ENCODE data around the gene MNAT1. TPM values are rescaled to one million over a fixed set of nuclear protein-coding genes. Genes with fewer than 3 reads are reported as not detected.

Gene MNAT1
- polyA plus RNA-seq, 1 of the 3 experiments (the other 2 are of a cell fraction) = 38.9 TPM

- H3F3A ChIP-seq (replicated peaks; ENCODE audit: insufficient read depth) = peaks cover 20% of the 10 kb centered on the region
- H3K4me2 ChIP-seq = peak within 1 kb of the TSS; percentile 96
- H3K4me1 ChIP-seq (ENCODE audit: control insufficient read depth in 1 of 2, insufficient read depth in 2 of 2, low read depth in 1 of 2, low read length in 1 of 2) = peaks cover 8 to 15% of the 10 kb centered on the region in 2 experiments; a peak in 3 of 4 replicates
- H3K9me2 ChIP-seq = no peaks in the 10 kb centered on the region
- H3K4me3 ChIP-seq (ENCODE audit: low read depth in 2 of 2, low read length in 1 of 2) = peak within 1 kb of the TSS; percentile 82 to 95
- no peaks in the 10 kb centered on the region for H3K9me3 ChIP-seq
- POLR2A ChIA-PET = no interaction called here
- peaks cover 18% of the 10 kb centered on the region; the same call in 1 of the 2 replicates for H4K20me1 ChIP-seq (ENCODE audit: insufficient read depth)
- peaks cover 48% of the 10 kb centered on the region for H3K79me2 ChIP-seq (ENCODE audit: insufficient read depth)
- H2AFZ ChIP-seq (ENCODE audit: low read depth) = peak within 1 kb of the TSS; percentile 79; the same call in 1 of the 2 replicates
- no peaks in the 10 kb centered on the region for H3K27me3 ChIP-seq (ENCODE audit: insufficient read depth)
- peak within 1 kb of the TSS; percentile 89 for H3K9ac ChIP-seq
- CTCF ChIA-PET = interaction anchor here (1.0 kb wide), 1 partner anchor 99 kb away, joined by 3 read pairs; no protein-coding TSS in a partner anchor
- H3K27ac ChIP-seq (ENCODE audit: low read depth in 2 of 2, low read length in 1 of 2) = peak within 1 kb of the TSS; percentile 43 to 89
- peaks cover 10 to 11% of the 10 kb centered on the region in 2 experiments for H3K36me3 ChIP-seq (replicated peaks in 1 of 2; ENCODE audit: control insufficient read depth in 1 of 2, insufficient read depth in 2 of 2, low read length in 1 of 2)
- 1% methylated on average over 29 of the region's 36 CpGs for WGBS (ENCODE audit: low lambda C conversion rate)
- peak; percentile 76 for DNase-seq
- TF ChIP-seq GATA2 (CRISPR knock-in tag; IDR thresholded peaks at IDR 0.05) = no peak
- TF ChIP-seq YY1 (IDR thresholded peaks at IDR 0.05; ENCODE audit: low read depth) = no peak
- TF ChIP-seq RAD21 (IDR thresholded peaks at IDR 0.05; ENCODE audit: low read length) = no peak
- TF ChIP-seq CHD2 (IDR thresholded peaks at IDR 0.05; ENCODE audit: low read length, partially characterized antibody) = no peak
- no peak for TF ChIP-seq EZH2phosphoT487 (IDR thresholded peaks at IDR 0.05; ENCODE audit: borderline replicate concordance, low read depth)
- peak; percentile 54; the same call in 1 of the 2 replicates for TF ChIP-seq REST (IDR thresholded peaks at IDR 0.05; ENCODE audit: low read depth, low read length)
- TF ChIP-seq FOXM1 (IDR thresholded peaks at IDR 0.05; ENCODE audit: low read depth) = no peak
- no peak for TF ChIP-seq SMC3 (IDR thresholded peaks at IDR 0.05; ENCODE audit: low read depth, low read length)
- TF ChIP-seq TCF12 (IDR thresholded peaks at IDR 0.05) = peak; percentile 40; the same call in 1 of the 2 replicates
- peak; percentile 68 for TF ChIP-seq MXI1 (IDR thresholded peaks at IDR 0.05; ENCODE audit: low read depth, low read length)
- no peak for TF ChIP-seq TEAD4 (IDR thresholded peaks at IDR 0.05; ENCODE audit: borderline replicate concordance, insufficient read depth)
- TF ChIP-seq FOXJ3 (CRISPR knock-in tag; IDR thresholded peaks at IDR 0.05) = no peak
- no peak; the same call in 1 of the 2 replicates for TF ChIP-seq NFIC (IDR thresholded peaks at IDR 0.05; ENCODE audit: borderline replicate concordance)
- TF ChIP-seq NRF1 (IDR thresholded peaks at IDR 0.05; ENCODE audit: low read depth, low read length) = no peak
- TF ChIP-seq JUND (IDR thresholded peaks at IDR 0.05) = no peak
- TF ChIP-seq USF2 (IDR thresholded peaks at IDR 0.05; ENCODE audit: borderline replicate concordance, low read depth, low read length) = no peak
- no peak for TF ChIP-seq EP300 (IDR thresholded peaks at IDR 0.05; ENCODE audit: borderline replicate concordance in 1 of 2, low read depth in 1 of 2, low read length in 1 of 2)
- peak; percentile 86 for TF ChIP-seq TAF1 (IDR thresholded peaks at IDR 0.05; ENCODE audit: borderline replicate concordance, low read depth, low read length)
- no peak for TF ChIP-seq RXRA (IDR thresholded peaks at IDR 0.05; ENCODE audit: borderline replicate concordance, low read depth)
- no peak for TF ChIP-seq FOSL2 (IDR thresholded peaks at IDR 0.05; ENCODE audit: borderline replicate concordance, low read depth)
- no peak for TF ChIP-seq RFX5 (IDR thresholded peaks at IDR 0.05; ENCODE audit: low read length)
- no peak for TF ChIP-seq ZBTB33 (IDR thresholded peaks at IDR 0.05; ENCODE audit: borderline replicate concordance, low read depth)
- no peak for TF ChIP-seq GABPA (IDR thresholded peaks at IDR 0.05; ENCODE audit: low read depth)
- no peak for TF ChIP-seq IRF3 (IDR thresholded peaks at IDR 0.05; ENCODE audit: low read depth, low read length)
Observed at GRCh38 chr14:60723907-60724618, 10.5 kb upstream of the MNAT1 start, which contains the start of gene SIX4. TSS of gene SIX4 (minus strand) at chr14:60724351. CDS start at chr14:60724074, 277 bp downstream.
